Measurements from ENCODE around the gene UNC5B. TPM values are rescaled to one million over a fixed set of nuclear protein-coding genes. Genes with fewer than 3 reads are reported as not detected.

Gene UNC5B
- total RNA-seq, 1 experiment from 2014 or later = 0.25 TPM

- no peak for DNase-seq (ENCODE audit: low read depth)
These were observed 131.0 kb downstream of the UNC5B start for GRCh38 chr10:71343392-71343773.

GRCh38 chr10:71344154-71344925, 132.0 kb downstream of the UNC5B start:
- DNase-seq (ENCODE audit: low read depth) = no peak

- no peak for DNase-seq (ENCODE audit: low read depth)
These were observed 132.7 kb downstream of the UNC5B start for GRCh38 chr10:71344993-71345480.

GRCh38 chr10:71345694-71346093, 133.3 kb downstream of the UNC5B start:
- DNase-seq (ENCODE audit: low read depth) = no peak

- no peak for DNase-seq (ENCODE audit: low read depth)
These were observed 134.4 kb downstream of the UNC5B start for GRCh38 chr10:71346731-71347130.

GRCh38 chr10:71347587-71348395, 135.4 kb downstream of the UNC5B start:
- no peak for DNase-seq (ENCODE audit: low read depth)

GRCh38 chr10:71348850-71349249, 136.5 kb downstream of the UNC5B start:
- no peak for DNase-seq (ENCODE audit: low read depth)

GRCh38 chr10:71349406-71349805, 137.0 kb downstream of the UNC5B start:
- DNase-seq (ENCODE audit: low read depth) = peak; percentile 75

GRCh38 chr10:71351087-71351486, 138.7 kb downstream of the UNC5B start:
- DNase-seq (ENCODE audit: low read depth) = no peak

GRCh38 chr10:71351628-71352319, 139.4 kb downstream of the UNC5B start:
- no peak for DNase-seq (ENCODE audit: low read depth)

Other genes starting within 250 kb of the UNC5B start
- gene SLC29A3, start 106.7 kb downstream of the UNC5B start, total RNA-seq (2014; rRNA removed; shearing (Covaris generic)) = 1.2 and 2.7 TPM in 2 replicates
- not detected in 2 replicates for gene CDH23, start 184.3 kb downstream of the UNC5B start, total RNA-seq (2014; rRNA removed; shearing (Covaris generic))